Activated naive CD4-positive, alpha-beta T cell treated with anti-CD3 and anti-CD28 coated beads for 36 hours (primary cell): ENCODE data around the gene TM4SF1. TPM values are rescaled to one million over a fixed set of nuclear protein-coding genes. Genes with fewer than 3 reads are reported as not detected.

Experiments
- CTCF ChIA-PET: fragments of 350-600 bp; sonication (Branson Sonifier 250); formaldehyde crosslinking; loops from one replicate; lab custom pipeline; 2021; ENCODE audit warnings: antibody characterized with exemption; lab: Charles Lee
- DNase-seq: peaks from one replicate; pipeline ENCODE4 v3.0.0-alpha.2; 2020
- H3K27ac Mint-ChIP-seq: one replicate; pipeline ENCODE4 v1.8.0; 2021; ENCODE audit warnings: mild to moderate bottlenecking, mixed read lengths
- H3K27me3 Mint-ChIP-seq: one replicate; pipeline ENCODE4 v1.8.0; 2021; ENCODE audit warnings: low read depth, mixed read lengths
- H3K36me3 Mint-ChIP-seq: one replicate; pipeline ENCODE4 v1.8.0; 2021; ENCODE audit warnings: low read depth, mixed read lengths
- H3K4me1 Mint-ChIP-seq: one replicate; pipeline ENCODE4 v1.8.0; 2021; ENCODE audit warnings: low read depth, mixed read lengths
- H3K4me3 Mint-ChIP-seq: one replicate; pipeline ENCODE4 v1.8.0; 2021; ENCODE audit warnings: mild to moderate bottlenecking, moderate library complexity, mixed read lengths
- H3K9me3 Mint-ChIP-seq: one replicate; pipeline ENCODE4 v1.8.0; 2021; ENCODE audit warnings: mixed read lengths
- intact Hi-C: fragments of 100-400 bp; cut with micrococcal nuclease; formaldehyde crosslinking; loops from one replicate; pipeline ENCODE4 v1.15.1; 2023
- total RNA-seq, 2 experiments: library from RNA; stranded (reverse); gene quantifications; one replicate each; pipeline ENCODE4 v1.2.3, GENCODE V29; 2021

TM4SF1 gene
- total RNA-seq, 2 experiments from 2014 or later: not detected

- H3K9me3 Mint-ChIP-seq: no peaks in the 10 kb centered on the region
- no peak overlapping the region for H3K4me3 Mint-ChIP-seq
- intact Hi-C loops: no loop called here
- no peak overlapping the region for H3K27ac Mint-ChIP-seq
- no peaks in the 10 kb centered on the region for H3K4me1 Mint-ChIP-seq
- no peaks in the 10 kb centered on the region for H3K36me3 Mint-ChIP-seq
- DNase-seq: no peak
- H3K27me3 Mint-ChIP-seq: peaks cover 11% of the 10 kb centered on the region
- CTCF ChIA-PET: no interaction called here
Measured at GRCh38 chr3:149406244-149406752, 28.8 kb upstream of the TM4SF1 start.

GRCh38 chr3:149403443-149403842, 26.0 kb upstream of the TM4SF1 start:
- no peaks in the 10 kb centered on the region for H3K4me1 Mint-ChIP-seq
- H3K27ac Mint-ChIP-seq: no peak overlapping the region
- no peaks in the 10 kb centered on the region for H3K36me3 Mint-ChIP-seq
- intact Hi-C loops: no loop called here
- H3K4me3 Mint-ChIP-seq: no peak overlapping the region
- CTCF ChIA-PET: no interaction called here
- no peaks in the 10 kb centered on the region for H3K9me3 Mint-ChIP-seq
- no peak for DNase-seq
- peaks cover 9% of the 10 kb centered on the region for H3K27me3 Mint-ChIP-seq

GRCh38 chr3:149402481-149402880, 25.0 kb upstream of the TM4SF1 start:
- H3K36me3 Mint-ChIP-seq: no peaks in the 10 kb centered on the region
- peaks cover 9% of the 10 kb centered on the region for H3K27me3 Mint-ChIP-seq
- no peak for DNase-seq
- H3K4me3 Mint-ChIP-seq: no peak overlapping the region
- CTCF ChIA-PET: no interaction called here
- intact Hi-C loops: no loop called here
- no peak overlapping the region for H3K27ac Mint-ChIP-seq
- no peaks in the 10 kb centered on the region for H3K9me3 Mint-ChIP-seq
- H3K4me1 Mint-ChIP-seq: no peaks in the 10 kb centered on the region

- Mint-ChIP-seq H3K36me3 (no peaks in the 10 kb centered on the region), H3K9me3 (no peaks in the 10 kb centered on the region), H3K4me3 (no peak overlapping the region), H3K27me3 (peaks cover 9% of the 10 kb centered on the region), H3K27ac (no peak overlapping the region), H3K4me1 (no peaks in the 10 kb centered on the region)
- intact Hi-C loops: no loop called here
- DNase-seq: no peak
- CTCF ChIA-PET: no interaction called here
Measured at GRCh38 chr3:149401926-149402310, 24.5 kb upstream of the TM4SF1 start.

GRCh38 chr3:149401212-149401925, 23.9 kb upstream of the TM4SF1 start:
- intact Hi-C loops: no loop called here
- no peak for DNase-seq
- no peaks in the 10 kb centered on the region for H3K36me3 Mint-ChIP-seq
- H3K27ac Mint-ChIP-seq: no peak overlapping the region
- H3K4me3 Mint-ChIP-seq: no peak overlapping the region
- CTCF ChIA-PET: no interaction called here
- H3K4me1 Mint-ChIP-seq: no peaks in the 10 kb centered on the region
- H3K27me3 Mint-ChIP-seq: peaks cover 13% of the 10 kb centered on the region
- no peaks in the 10 kb centered on the region for H3K9me3 Mint-ChIP-seq

GRCh38 chr3:149400645-149401044, 23.2 kb upstream of the TM4SF1 start:
- peaks cover 13% of the 10 kb centered on the region for H3K27me3 Mint-ChIP-seq
- no peaks in the 10 kb centered on the region for H3K36me3 Mint-ChIP-seq
- no peak for DNase-seq
- no peak overlapping the region for H3K27ac Mint-ChIP-seq
- CTCF ChIA-PET: no interaction called here
- no peak overlapping the region for H3K4me3 Mint-ChIP-seq
- intact Hi-C loops: no loop called here
- no peaks in the 10 kb centered on the region for H3K4me1 Mint-ChIP-seq
- H3K9me3 Mint-ChIP-seq: no peaks in the 10 kb centered on the region

- peaks cover 10% of the 10 kb centered on the region for H3K27me3 Mint-ChIP-seq
- DNase-seq: no peak
- H3K27ac Mint-ChIP-seq: no peak overlapping the region
- no peaks in the 10 kb centered on the region for H3K9me3 Mint-ChIP-seq
- intact Hi-C loops: no loop called here
- no peak overlapping the region for H3K4me3 Mint-ChIP-seq
- CTCF ChIA-PET: no interaction called here
- H3K36me3 Mint-ChIP-seq: no peaks in the 10 kb centered on the region
- no peaks in the 10 kb centered on the region for H3K4me1 Mint-ChIP-seq
Measured at GRCh38 chr3:149398296-149398695, 20.8 kb upstream of the TM4SF1 start.

GRCh38 chr3:149397528-149397927, 20.1 kb upstream of the TM4SF1 start:
- Mint-ChIP-seq H3K27ac (no peak overlapping the region), H3K9me3 (no peaks in the 10 kb centered on the region), H3K4me3 (no peak overlapping the region), H3K36me3 (no peaks in the 10 kb centered on the region), H3K27me3 (peaks cover 9% of the 10 kb centered on the region), H3K4me1 (no peaks in the 10 kb centered on the region)
- CTCF ChIA-PET: interaction anchor here (0.9 kb wide), 1 partner anchor 91 kb away, joined by 3 read pairs; no protein-coding TSS in a partner anchor
- DNase-seq: no peak
- intact Hi-C loops: no loop called here

- CTCF ChIA-PET: no interaction called here
- H3K4me1 Mint-ChIP-seq: no peaks in the 10 kb centered on the region
- H3K9me3 Mint-ChIP-seq: no peaks in the 10 kb centered on the region
- H3K4me3 Mint-ChIP-seq: no peak overlapping the region
- intact Hi-C loops: no loop called here
- peaks cover 7% of the 10 kb centered on the region for H3K27me3 Mint-ChIP-seq
- DNase-seq: no peak
- H3K36me3 Mint-ChIP-seq: no peaks in the 10 kb centered on the region
- H3K27ac Mint-ChIP-seq: no peak overlapping the region
Measured at GRCh38 chr3:149396476-149396875, 19.0 kb upstream of the TM4SF1 start.

- DNase-seq: no peak
- Mint-ChIP-seq H3K36me3 (no peaks in the 10 kb centered on the region), H3K9me3 (no peaks in the 10 kb centered on the region), H3K27me3 (peaks cover 10% of the 10 kb centered on the region), H3K27ac (no peak overlapping the region), H3K4me3 (no peak overlapping the region), H3K4me1 (no peaks in the 10 kb centered on the region)
- intact Hi-C loops: no loop called here
- CTCF ChIA-PET: no interaction called here
Measured at GRCh38 chr3:149395107-149396089, 17.9 kb upstream of the TM4SF1 start.

GRCh38 chr3:149393345-149394160, 16.1 kb upstream of the TM4SF1 start:
- intact Hi-C loops: loop anchor here (1.0 kb wide), 1 partner anchor 87 kb away; no protein-coding TSS in a partner anchor
- H3K4me3 Mint-ChIP-seq: no peak overlapping the region
- H3K27me3 Mint-ChIP-seq: peaks cover 7% of the 10 kb centered on the region
- H3K27ac Mint-ChIP-seq: no peak overlapping the region
- no peaks in the 10 kb centered on the region for H3K9me3 Mint-ChIP-seq
- CTCF ChIA-PET: no interaction called here
- DNase-seq: peak; percentile 66
- H3K4me1 Mint-ChIP-seq: no peaks in the 10 kb centered on the region
- no peaks in the 10 kb centered on the region for H3K36me3 Mint-ChIP-seq

GRCh38 chr3:149391960-149392359, 14.5 kb upstream of the TM4SF1 start:
- Mint-ChIP-seq H3K36me3 (no peaks in the 10 kb centered on the region), H3K4me3 (no peak overlapping the region), H3K9me3 (no peaks in the 10 kb centered on the region), H3K27ac (no peak overlapping the region), H3K27me3 (peaks cover 7% of the 10 kb centered on the region), H3K4me1 (no peaks in the 10 kb centered on the region)
- intact Hi-C loops: no loop called here
- DNase-seq: no peak
- CTCF ChIA-PET: interaction anchor here (0.7 kb wide), 1 partner anchor 132 kb away, joined by 3 read pairs; no protein-coding TSS in a partner anchor
